ENCODE measurements around the gene GAS2. TPM values are rescaled to one million over a fixed set of nuclear protein-coding genes. Genes with fewer than 3 reads are reported as not detected.

Gene GAS2
- polyA plus RNA-seq, 1 donor from 2014 or later: 8.0 TPM

DNA sequence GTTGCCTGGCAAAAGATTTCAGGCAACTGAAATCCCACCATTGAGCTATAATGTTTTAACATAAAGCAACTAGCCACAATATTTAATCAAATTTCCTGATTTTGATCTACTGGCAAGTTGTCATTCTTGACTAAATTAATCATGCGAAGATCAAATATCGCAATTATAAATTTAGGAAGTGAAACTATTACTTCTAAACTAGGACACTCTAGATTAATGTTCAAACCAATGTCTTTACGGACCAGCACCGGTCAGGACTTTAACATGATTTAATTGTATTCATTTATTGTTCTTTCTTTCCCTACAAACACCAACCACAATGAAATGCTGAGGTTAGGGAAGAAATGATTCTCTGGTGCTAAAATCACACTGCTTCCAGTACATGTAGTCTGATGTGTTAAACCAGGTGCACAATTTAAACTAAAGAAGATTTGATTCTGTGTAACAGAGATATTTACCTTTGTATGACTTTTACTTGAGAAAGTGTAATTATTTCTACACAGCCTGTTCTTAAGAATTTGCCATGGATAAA, 14.9 kb downstream of the GAS2 start:
- Histone ChIP-seq H3K4me2 (ENCODE audit: low read length) (no peak overlapping the region), H3K4me3 (ENCODE audit: low read length) (no peak overlapping the region), H2AFZ (ENCODE audit: low read depth, low read length) (no peak overlapping the region), H3K36me3 (ENCODE audit: insufficient read depth, low read length) (no peaks in the 10 kb centered on the region), H3F3A (ENCODE audit: insufficient read depth, low read length, poor library complexity, severe bottlenecking) (no peaks in the 10 kb centered on the region), H4K20me1 (ENCODE audit: insufficient read depth) (no peaks in the 10 kb centered on the region), H3K9ac (ENCODE audit: low read length) (no peak overlapping the region), H3K9me3 (ENCODE audit: low read length) (no peaks in the 10 kb centered on the region), H3K79me2 (replicated peaks; ENCODE audit: insufficient read depth, low read length) (no peaks in the 10 kb centered on the region), H3K9me2 (ENCODE audit: insufficient read depth, low read length) (no peaks in the 10 kb centered on the region), H3K27ac (ENCODE audit: low read length) (no peak overlapping the region), H3K27me3 (ENCODE audit: insufficient read depth, low read depth, low read length) (no peaks in the 10 kb centered on the region)
- TF ChIP-seq TAF1 (IDR thresholded peaks at IDR 0.05; ENCODE audit: low read depth) (no peak), SMC3 (conservative IDR thresholded peaks at IDR 0.05; ENCODE audit: poor library complexity) (no peak), EP300 (conservative IDR thresholded peaks at IDR 0.05; ENCODE audit: poor library complexity, severe bottlenecking) (no peak), RAD21 (conservative IDR thresholded peaks at IDR 0.05) (no peak), MXI1 (conservative IDR thresholded peaks at IDR 0.05; ENCODE audit: poor library complexity, severe bottlenecking) (no peak), POLR2AphosphoS5 (IDR thresholded peaks at IDR 0.05) (no peak), EZH2 (IDR thresholded peaks at IDR 0.05; ENCODE audit: borderline replicate concordance, insufficient read depth, low read length, poor library complexity, severe bottlenecking) (no peak)
- TF ChIP-seq, protein P1, sequence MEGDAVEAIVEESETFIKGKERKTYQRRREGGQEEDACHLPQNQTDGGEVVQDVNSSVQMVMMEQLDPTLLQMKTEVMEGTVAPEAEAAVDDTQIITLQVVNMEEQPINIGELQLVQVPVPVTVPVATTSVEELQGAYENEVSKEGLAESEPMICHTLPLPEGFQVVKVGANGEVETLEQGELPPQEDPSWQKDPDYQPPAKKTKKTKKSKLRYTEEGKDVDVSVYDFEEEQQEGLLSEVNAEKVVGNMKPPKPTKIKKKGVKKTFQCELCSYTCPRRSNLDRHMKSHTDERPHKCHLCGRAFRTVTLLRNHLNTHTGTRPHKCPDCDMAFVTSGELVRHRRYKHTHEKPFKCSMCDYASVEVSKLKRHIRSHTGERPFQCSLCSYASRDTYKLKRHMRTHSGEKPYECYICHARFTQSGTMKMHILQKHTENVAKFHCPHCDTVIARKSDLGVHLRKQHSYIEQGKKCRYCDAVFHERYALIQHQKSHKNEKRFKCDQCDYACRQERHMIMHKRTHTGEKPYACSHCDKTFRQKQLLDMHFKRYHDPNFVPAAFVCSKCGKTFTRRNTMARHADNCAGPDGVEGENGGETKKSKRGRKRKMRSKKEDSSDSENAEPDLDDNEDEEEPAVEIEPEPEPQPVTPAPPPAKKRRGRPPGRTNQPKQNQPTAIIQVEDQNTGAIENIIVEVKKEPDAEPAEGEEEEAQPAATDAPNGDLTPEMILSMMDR (IDR thresholded peaks at IDR 0.05; ENCODE audit: poor library complexity, severe bottlenecking): no peak
- TF ChIP-seq, protein P2, sequence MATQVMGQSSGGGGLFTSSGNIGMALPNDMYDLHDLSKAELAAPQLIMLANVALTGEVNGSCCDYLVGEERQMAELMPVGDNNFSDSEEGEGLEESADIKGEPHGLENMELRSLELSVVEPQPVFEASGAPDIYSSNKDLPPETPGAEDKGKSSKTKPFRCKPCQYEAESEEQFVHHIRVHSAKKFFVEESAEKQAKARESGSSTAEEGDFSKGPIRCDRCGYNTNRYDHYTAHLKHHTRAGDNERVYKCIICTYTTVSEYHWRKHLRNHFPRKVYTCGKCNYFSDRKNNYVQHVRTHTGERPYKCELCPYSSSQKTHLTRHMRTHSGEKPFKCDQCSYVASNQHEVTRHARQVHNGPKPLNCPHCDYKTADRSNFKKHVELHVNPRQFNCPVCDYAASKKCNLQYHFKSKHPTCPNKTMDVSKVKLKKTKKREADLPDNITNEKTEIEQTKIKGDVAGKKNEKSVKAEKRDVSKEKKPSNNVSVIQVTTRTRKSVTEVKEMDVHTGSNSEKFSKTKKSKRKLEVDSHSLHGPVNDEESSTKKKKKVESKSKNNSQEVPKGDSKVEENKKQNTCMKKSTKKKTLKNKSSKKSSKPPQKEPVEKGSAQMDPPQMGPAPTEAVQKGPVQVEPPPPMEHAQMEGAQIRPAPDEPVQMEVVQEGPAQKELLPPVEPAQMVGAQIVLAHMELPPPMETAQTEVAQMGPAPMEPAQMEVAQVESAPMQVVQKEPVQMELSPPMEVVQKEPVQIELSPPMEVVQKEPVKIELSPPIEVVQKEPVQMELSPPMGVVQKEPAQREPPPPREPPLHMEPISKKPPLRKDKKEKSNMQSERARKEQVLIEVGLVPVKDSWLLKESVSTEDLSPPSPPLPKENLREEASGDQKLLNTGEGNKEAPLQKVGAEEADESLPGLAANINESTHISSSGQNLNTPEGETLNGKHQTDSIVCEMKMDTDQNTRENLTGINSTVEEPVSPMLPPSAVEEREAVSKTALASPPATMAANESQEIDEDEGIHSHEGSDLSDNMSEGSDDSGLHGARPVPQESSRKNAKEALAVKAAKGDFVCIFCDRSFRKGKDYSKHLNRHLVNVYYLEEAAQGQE (IDR thresholded peaks at IDR 0.05; ENCODE audit: borderline replicate concordance): no peak

DNA sequence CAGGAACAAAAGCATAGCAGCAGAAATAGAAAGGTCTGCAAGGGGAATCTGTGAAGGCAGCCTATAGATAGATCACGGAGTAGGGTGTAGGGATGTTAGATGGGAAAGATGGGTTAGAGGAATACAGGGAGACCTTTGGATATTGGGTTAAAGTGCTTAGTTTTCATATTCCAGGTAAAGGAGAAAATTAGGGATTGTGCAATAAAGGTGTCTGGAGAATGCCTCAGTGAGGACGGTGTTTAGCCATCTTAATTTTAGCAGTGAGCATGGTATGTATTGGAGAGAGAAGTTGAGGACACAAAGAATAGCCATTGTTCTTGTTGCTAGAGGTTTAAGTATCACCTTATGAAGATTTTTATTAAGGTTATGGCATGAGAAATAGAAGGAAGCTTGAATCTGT, 17.7 kb downstream of the GAS2 start:
- Histone ChIP-seq H3K27ac (ENCODE audit: low read length) (no peak overlapping the region), H2AFZ (ENCODE audit: low read depth, low read length) (no peak overlapping the region)

More for the DNA sequence above, 17.7 kb downstream of the GAS2 start:
- H3F3A ChIP-seq (ENCODE audit: insufficient read depth, low read length, poor library complexity, severe bottlenecking): no peaks in the 10 kb centered on the region
- H3K4me3 ChIP-seq (ENCODE audit: low read length): no peak overlapping the region
- H4K20me1 ChIP-seq (ENCODE audit: insufficient read depth): no peaks in the 10 kb centered on the region
- H3K9me2 ChIP-seq (ENCODE audit: insufficient read depth, low read length): no peaks in the 10 kb centered on the region
- H3K9ac ChIP-seq (ENCODE audit: low read length): no peak overlapping the region
- no peaks in the 10 kb centered on the region for H3K9me3 ChIP-seq (ENCODE audit: low read length)
- no peak for TF ChIP-seq EZH2 (IDR thresholded peaks at IDR 0.05; ENCODE audit: borderline replicate concordance, insufficient read depth, low read length, poor library complexity, severe bottlenecking)
- TF ChIP-seq, protein P1 (IDR thresholded peaks at IDR 0.05; ENCODE audit: poor library complexity, severe bottlenecking): no peak
- no peak for TF ChIP-seq RAD21 (conservative IDR thresholded peaks at IDR 0.05)
- no peak for TF ChIP-seq SMC3 (conservative IDR thresholded peaks at IDR 0.05; ENCODE audit: poor library complexity)
- TF ChIP-seq MXI1 (conservative IDR thresholded peaks at IDR 0.05; ENCODE audit: poor library complexity, severe bottlenecking): no peak
- TF ChIP-seq TAF1 (IDR thresholded peaks at IDR 0.05; ENCODE audit: low read depth): no peak
- TF ChIP-seq EP300 (conservative IDR thresholded peaks at IDR 0.05; ENCODE audit: poor library complexity, severe bottlenecking): no peak
- TF ChIP-seq POLR2AphosphoS5 (IDR thresholded peaks at IDR 0.05): no peak
- TF ChIP-seq, protein P2 (IDR thresholded peaks at IDR 0.05; ENCODE audit: borderline replicate concordance): no peak
- no peaks in the 10 kb centered on the region for H3K79me2 ChIP-seq (replicated peaks; ENCODE audit: insufficient read depth, low read length)
- no peaks in the 10 kb centered on the region for H3K27me3 ChIP-seq (ENCODE audit: insufficient read depth, low read depth, low read length)
- no peak overlapping the region for H3K4me2 ChIP-seq (ENCODE audit: low read length)
- H3K36me3 ChIP-seq (ENCODE audit: insufficient read depth, low read length): no peaks in the 10 kb centered on the region

All from neural cell (in vitro differentiated cells).